H1 (cell line): ENCODE results near the gene DSTN. TPM values are rescaled to one million over a fixed set of nuclear protein-coding genes. Genes with fewer than 3 reads are reported as not detected.

Source experiments
- CTCF ChIA-PET: fragments of 300-600 bp; sonication (Branson Sonifier 250); formaldehyde crosslinking; loops from one replicate; lab custom pipeline; 2021; ENCODE audit not compliant: partially characterized antibody; lab: Charles Lee
- POLR2A ChIA-PET: fragments of 300-600 bp; sonication (Branson Sonifier 250); formaldehyde crosslinking; loops from one replicate; lab custom pipeline; 2021; ENCODE audit warnings: inconsistent platforms; ENCODE audit not compliant: partially characterized antibody; lab: Charles Lee
- DNase-seq, 2 experiments: peaks; one replicate each; pipeline versions ENCODE4 v3.0.0 to v3.0.0-alpha.2; 2010 to 2022; ENCODE audit warnings: low spot score in 2 of 2, low read depth in 1 of 2, mixed read lengths in 1 of 2
- FAIRE-seq: peaks from 2 replicates; lab custom pipeline; 2011; peaks lifted over from hg19 to GRCh38; lab: Jason Lieb, UNC
- H2AFZ ChIP-seq: 2 replicates; pipeline ENCODE4 v1.8.1; 2012; ENCODE audit warnings: low read length, inconsistent platforms
- H2AK5ac ChIP-seq: 2 replicates; pipeline ENCODE4 v1.6.1; 2013; ENCODE audit warnings: low read depth, low read length
- H2BK120ac ChIP-seq: replicated peaks from 2 replicates; pipeline ENCODE3; 2013; ENCODE audit warnings: low read depth, low read length, inconsistent platforms
- H2BK12ac ChIP-seq: 2 replicates; pipeline ENCODE4 v1.6.1; 2013; ENCODE audit warnings: low read depth, low read length
- H2BK15ac ChIP-seq: 2 replicates; pipeline ENCODE4 v1.6.1; 2013; ENCODE audit warnings: low read length
- H2BK20ac ChIP-seq: 2 replicates; pipeline ENCODE4 v1.6.1; 2013; ENCODE audit warnings: low read length
- H2BK5ac ChIP-seq: 2 replicates; pipeline ENCODE4 v1.6.1; 2013; ENCODE audit warnings: low read depth, low read length
- H3K14ac ChIP-seq: 2 replicates; pipeline ENCODE4 v1.6.1; 2013; ENCODE audit warnings: inconsistent platforms; ENCODE audit not compliant: insufficient read length
- H3K18ac ChIP-seq: 2 replicates; pipeline ENCODE4 v1.6.1; 2013; ENCODE audit warnings: low read length; ENCODE audit errors: extremely low read depth
- H3K23ac ChIP-seq: 2 replicates; pipeline ENCODE4 v1.6.1; 2013; ENCODE audit warnings: inconsistent platforms; ENCODE audit not compliant: insufficient read length
- H3K23me2 ChIP-seq: 2 replicates; pipeline ENCODE4 v1.6.1; 2013; ENCODE audit warnings: low read depth, low read length
- H3K27ac ChIP-seq: 2 replicates; pipeline ENCODE4 v1.6.1; 2011; ENCODE audit warnings: low read depth, low read length, inconsistent platforms
- H3K27me3 ChIP-seq, 4 experiments: replicated peaks in 1 of 4; 1 replicate in 1 of 4; 2 replicates in 3 of 4; pipeline versions ENCODE4 v1.6.1 to v1.8.1; 2011 to 2013; ENCODE audit warnings: low read length in 3 of 4, mild to moderate bottlenecking in 3 of 4, inconsistent platforms in 2 of 4, mixed read lengths in 2 of 4, moderate library complexity in 1 of 4; ENCODE audit not compliant: control insufficient read depth in 3 of 4, insufficient read depth in 3 of 4; ENCODE audit errors: extremely low read depth in 1 of 4
- H3K36me3 ChIP-seq, 4 experiments: 2 replicates each; pipeline versions ENCODE4 v1.6.1 to v1.8.1; 2011 to 2013; ENCODE audit warnings: mild to moderate bottlenecking in 4 of 4, low read length in 3 of 4, moderate library complexity in 2 of 4, control low read depth in 1 of 4, inconsistent platforms in 1 of 4; ENCODE audit not compliant: insufficient read depth in 4 of 4, control insufficient read depth in 2 of 4
- H3K4ac ChIP-seq: replicated peaks from 2 replicates; pipeline ENCODE3; 2013; ENCODE audit warnings: low read length, low read depth, mixed read lengths, inconsistent platforms; ENCODE audit not compliant: insufficient read length
- H3K4me1 ChIP-seq, 4 experiments: replicated peaks in 1 of 4; 1 replicate in 1 of 4; 2 replicates in 3 of 4; pipeline versions ENCODE4 v1.6.1 to v1.8.1; 2011 to 2013; ENCODE audit warnings: low read length in 3 of 4, inconsistent platforms in 2 of 4, mixed read lengths in 1 of 4; ENCODE audit not compliant: insufficient read depth in 4 of 4, control insufficient read depth in 3 of 4
- H3K4me2 ChIP-seq, 2 experiments: 2 replicates each; pipeline versions ENCODE4 v1.6.1 to v1.8.1; 2011 to 2013; ENCODE audit warnings: low read depth in 2 of 2, low read length in 2 of 2, control low read depth in 1 of 2, inconsistent platforms in 1 of 2, mild to moderate bottlenecking in 1 of 2; ENCODE audit not compliant: insufficient read depth in 1 of 2
- H3K4me3 ChIP-seq, 4 experiments: fragments of 200-600, 300-600 bp in 1 of 4; sonication (generic), shearing (Covaris generic), sonication (Bioruptor Twin) in 1 of 4; 2 replicates each; pipeline versions ENCODE4 v1.5.1 to v1.8.1; 2011 to 2016; ENCODE audit warnings: low read length in 4 of 4, low read depth in 3 of 4, control low read depth in 2 of 4, inconsistent platforms in 2 of 4, mild to moderate bottlenecking in 2 of 4, mixed read lengths in 1 of 4, moderate library complexity in 1 of 4; ENCODE audit not compliant: insufficient read depth in 2 of 4; ENCODE audit errors: extremely low read depth in 1 of 4
- H3K56ac ChIP-seq: replicated peaks from 2 replicates; pipeline ENCODE3; 2013; ENCODE audit warnings: low read depth, mild to moderate bottlenecking, mixed read lengths, low read length, inconsistent platforms; ENCODE audit not compliant: insufficient read length
- H3K79me1 ChIP-seq: 2 replicates; pipeline ENCODE4 v1.6.1; 2013; ENCODE audit warnings: low read depth, low read length, control low read depth
- H3K79me2 ChIP-seq, 2 experiments: 2 replicates each; pipeline versions ENCODE4 v1.6.1 to v1.8.1; 2012 to 2013; ENCODE audit warnings: low read length in 2 of 2, mild to moderate bottlenecking in 2 of 2, inconsistent platforms in 1 of 2; ENCODE audit not compliant: insufficient read depth in 2 of 2, control insufficient read depth in 1 of 2
- H3K9ac ChIP-seq, 4 experiments: replicated peaks in 1 of 4; 1 replicate in 1 of 4; 2 replicates in 3 of 4; pipeline versions ENCODE4 v1.6.1 to v1.8.1; 2011 to 2013; ENCODE audit warnings: low read depth in 3 of 4, low read length in 3 of 4, control low read depth in 2 of 4, mild to moderate bottlenecking in 2 of 4, moderate library complexity in 2 of 4, inconsistent platforms in 1 of 4; ENCODE audit errors: extremely low read depth in 1 of 4
- H3K9me3 ChIP-seq, 2 experiments: 2 replicates each; pipeline versions ENCODE4 v1.6.1 to v1.8.1; 2012 to 2013; ENCODE audit warnings: mild to moderate bottlenecking in 2 of 2, moderate library complexity in 2 of 2, control low read depth in 1 of 2, inconsistent platforms in 1 of 2, low read depth in 1 of 2, low read length in 1 of 2, mixed read lengths in 1 of 2; ENCODE audit not compliant: insufficient read depth in 2 of 2
- H4K20me1 ChIP-seq, 2 experiments: replicated peaks in 1 of 2; 2 replicates each; pipeline versions ENCODE3 to v1.8.1; 2011 to 2013; ENCODE audit warnings: inconsistent platforms in 2 of 2, low read length in 2 of 2, mild to moderate bottlenecking in 1 of 2; ENCODE audit not compliant: insufficient read depth in 2 of 2, control insufficient read depth in 1 of 2
- H4K5ac ChIP-seq: 2 replicates; pipeline ENCODE4 v1.6.1; 2013; ENCODE audit warnings: low read length, low read depth, mixed read lengths, inconsistent platforms; ENCODE audit not compliant: insufficient read length
- H4K8ac ChIP-seq: 2 replicates; pipeline ENCODE4 v1.8.0; 2013; ENCODE audit warnings: mild to moderate bottlenecking, moderate library complexity, low read length, inconsistent platforms; ENCODE audit not compliant: insufficient read depth; ENCODE audit errors: extremely low read depth
- H4K91ac ChIP-seq: replicated peaks from 2 replicates; pipeline ENCODE3; 2013; ENCODE audit warnings: low read length, mixed read lengths, inconsistent platforms; ENCODE audit not compliant: insufficient read length
- CREB1 ChIP-seq: IDR thresholded peaks from 2 replicates; pipeline ENCODE4 v1.6.1; 2012; ENCODE audit warnings: inconsistent platforms
- EP300 ChIP-seq, 2 experiments: IDR thresholded peaks; 1 replicate in 1 of 2; 2 replicates in 1 of 2; pipeline ENCODE4 v1.6.1; 2011 to 2012; ENCODE audit warnings: low read depth in 2 of 2, low read length in 2 of 2, mild to moderate bottlenecking in 2 of 2, borderline replicate concordance in 1 of 2, inconsistent platforms in 1 of 2, moderate library complexity in 1 of 2
- HDAC2 ChIP-seq, 2 experiments: fragments of 300-600 bp in 1 of 2; sonication (generic) in 1 of 2; IDR thresholded peaks; 2 replicates each; pipeline ENCODE4 v1.6.1; 2011 to 2012; ENCODE audit warnings: low read depth in 2 of 2, low read length in 2 of 2, mild to moderate bottlenecking in 2 of 2, moderate library complexity in 2 of 2, borderline replicate concordance in 1 of 2, inconsistent platforms in 1 of 2
- JUND ChIP-seq: IDR thresholded peaks from 2 replicates; pipeline ENCODE4 v1.6.1; 2011; ENCODE audit warnings: mild to moderate bottlenecking, improper control_type of control experiment, low read length
- RFX5 ChIP-seq: IDR thresholded peaks from 2 replicates; pipeline ENCODE4 v1.6.1; 2011; ENCODE audit warnings: low read depth, low read length, improper control_type of control experiment, borderline replicate concordance
- SIN3A ChIP-seq, 2 experiments: IDR thresholded peaks in 1 of 2; conservative IDR thresholded peaks in 1 of 2; 2 replicates each; pipeline ENCODE4 v1.6.1; 2011 to 2012; ENCODE audit warnings: low read length in 2 of 2, improper control_type of control experiment in 1 of 2, low read depth in 1 of 2, mild to moderate bottlenecking in 1 of 2
- SP1 ChIP-seq: IDR thresholded peaks from 2 replicates; pipeline ENCODE4 v1.6.1; 2011; ENCODE audit warnings: low read depth, low read length
- TBP ChIP-seq: IDR thresholded peaks from 2 replicates; pipeline ENCODE4 v1.6.1; 2011; ENCODE audit warnings: low read depth, low read length, improper control_type of control experiment
- TEAD4 ChIP-seq: IDR thresholded peaks from 2 replicates; pipeline ENCODE4 v1.6.1; 2012; ENCODE audit warnings: low read depth, low read length, inconsistent platforms, mixed read lengths
- WGBS, 2 experiments: shearing (Covaris generic) in 1 of 2; methylation state at CpG; one replicate each; pipeline versions ENCODE4 v1.1.6 to v1.1.7; 2013 to 2015; ENCODE audit warnings: low lambda C conversion rate in 2 of 2, mixed read lengths in 2 of 2, inconsistent platforms in 1 of 2, low coverage in 1 of 2, missing lambda C conversion rate in 1 of 2; ENCODE audit not compliant: insufficient replicate concordance in 2 of 2, insufficient coverage in 1 of 2, insufficient read length in 1 of 2; ENCODE audit errors: extremely low coverage in 1 of 2, missing lambda C conversion rate in 1 of 2; 5-methylcytosine and 5-hydroxymethylcytosine counted together
- polyA plus RNA-seq, 7 experiments: library from polyadenylated mRNA; depleted of rRNA in 3 of 7; stranded (reverse) in 5 of 7; unstranded in 2 of 7; fragments of >200 nt in 5 of 7; fragments of 200-250 nt in 2 of 7; gene quantifications; 1 replicate in 5 of 7; 2 replicates in 1 of 7; 4 replicates in 1 of 7; pipeline versions ENCODE4 v1.2.1 to v1.2.3, GENCODE V29; 2011 to 2013; ENCODE audit warnings: missing spikeins in 2 of 7, mixed read lengths in 2 of 7
- total RNA-seq: library from RNA; stranded (reverse); fragmentation: NEBNext Ultra II Directional; extraction: Animal tissue kit (Norgen Biotek cat#: 25700); gene quantifications from 2 replicates; pipeline ENCODE4 v1.2.1, GENCODE V29; 2021
- TF ChIP-seq, protein P1 (sequence below): IDR thresholded peaks from 2 replicates; pipeline ENCODE4 v1.6.1; 2011; ENCODE audit warnings: low read depth, mild to moderate bottlenecking, low read length; ENCODE audit not compliant: insufficient read depth
- TF ChIP-seq, protein P2 (sequence below): IDR thresholded peaks from 2 replicates; pipeline ENCODE4 v1.6.1; 2012; ENCODE audit warnings: inconsistent platforms

The DSTN gene
- total and polyA plus RNA-seq, 2 of the 8 experiments (the other 6 are each of a cell fraction or from before 2014, with no cell fraction given): 43.3 to 208 TPM

DNA sequence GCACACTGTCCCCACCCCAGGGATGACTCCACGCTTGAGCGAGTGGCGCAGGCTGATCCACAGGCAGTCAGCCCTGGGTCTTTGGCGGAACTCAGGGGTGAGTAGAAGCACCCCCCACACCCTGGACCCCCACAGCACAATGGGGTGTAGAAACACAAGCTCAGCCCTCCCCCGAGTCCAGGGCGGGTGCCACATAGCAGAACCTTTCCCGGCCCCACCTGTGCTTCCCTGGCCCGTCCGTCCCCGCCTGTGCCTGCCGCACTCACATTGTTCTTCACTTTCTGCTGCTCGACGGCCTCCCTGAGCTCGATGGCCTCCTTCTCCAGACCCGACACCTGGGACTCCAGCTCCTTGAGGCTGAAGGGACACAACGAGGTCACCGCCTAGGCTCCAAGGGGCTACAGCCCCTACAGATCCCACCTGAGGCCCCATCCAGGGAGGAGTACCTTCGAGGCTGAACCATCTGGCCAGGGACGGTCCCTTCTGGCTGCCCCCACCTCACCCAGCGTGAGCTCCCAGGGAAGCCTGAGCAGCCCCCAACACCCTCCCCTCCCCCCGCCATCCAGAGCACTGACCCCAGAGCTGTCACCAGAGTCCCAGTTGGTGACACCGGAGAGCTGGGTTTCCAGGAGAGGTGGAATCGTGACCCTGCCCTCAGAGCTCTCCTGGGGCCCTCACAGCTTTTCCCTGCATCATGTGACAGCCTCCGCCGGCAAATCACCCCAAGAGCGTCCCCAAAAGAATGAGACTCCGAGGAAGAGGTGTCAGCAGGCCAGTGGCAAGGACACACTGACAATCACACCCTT is 55.6 kb downstream of the DSTN start:
- H3K14ac ChIP-seq: no peak overlapping the region
- H2BK120ac ChIP-seq: no peak overlapping the region
- H3K18ac ChIP-seq: no peak overlapping the region
- no peak overlapping the region for H3K4me3 ChIP-seq
- H4K20me1 ChIP-seq: peaks cover 0 to 8% of the 10 kb centered on the region in 2 experiments
- no peak overlapping the region for H2BK12ac ChIP-seq
- no peak overlapping the region for H4K8ac ChIP-seq
- no peaks in the 10 kb centered on the region for H3K23me2 ChIP-seq
- H4K91ac ChIP-seq: no peak overlapping the region
- no peak overlapping the region for H2BK20ac ChIP-seq
- H4K5ac ChIP-seq: no peak overlapping the region
- no peak overlapping the region for H2AK5ac ChIP-seq
- no peaks in the 10 kb centered on the region for H3K4me1 ChIP-seq
- H3K36me3 ChIP-seq: peaks cover 8 to 72% (median 34%) of the 10 kb centered on the region in 4 experiments
- H3K9ac ChIP-seq: no peak overlapping the region
- H3K79me1 ChIP-seq: no peaks in the 10 kb centered on the region
- no peaks in the 10 kb centered on the region for H3K79me2 ChIP-seq
- ChIA-PET CTCF (interaction anchor here (0.6 to 2.0 kb wide), 9 partner anchors 8 to 274 kb away, joined by 3 to 6 read pairs (median 3); no protein-coding TSS in a partner anchor), POLR2A (interaction anchor here (1.1 to 1.6 kb wide), 2 partner anchors 9 to 55 kb away, joined by 3 to 6 read pairs; partner anchors contain the start of gene DSTN)
- no peak overlapping the region for H3K27ac ChIP-seq
- no peaks in the 10 kb centered on the region for H3K27me3 ChIP-seq
- H3K9me3 ChIP-seq: no peaks in the 10 kb centered on the region
- 93% methylated on average over 22 of the region's 27 CpGs; no CpG with 5 or more reads in 1 of the 2 experiments for WGBS, 2 experiments
- no peak overlapping the region for H2BK15ac ChIP-seq
- DNase-seq (no peak), FAIRE-seq (no peak)
- H2BK5ac ChIP-seq: no peak overlapping the region
- H3K23ac ChIP-seq: no peak overlapping the region
- H2AFZ ChIP-seq: no peak overlapping the region
- no peak overlapping the region for H3K56ac ChIP-seq
- H3K4me2 ChIP-seq: no peak overlapping the region
- no peak overlapping the region for H3K4ac ChIP-seq
- TF ChIP-seq, protein P1, sequence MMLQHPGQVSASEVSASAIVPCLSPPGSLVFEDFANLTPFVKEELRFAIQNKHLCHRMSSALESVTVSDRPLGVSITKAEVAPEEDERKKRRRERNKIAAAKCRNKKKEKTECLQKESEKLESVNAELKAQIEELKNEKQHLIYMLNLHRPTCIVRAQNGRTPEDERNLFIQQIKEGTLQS: no peak
- TF ChIP-seq RFX5: no peak
- no peak for TF ChIP-seq JUND
- TF ChIP-seq SIN3A (conservative IDR thresholded peaks at IDR 0.05 in 1 of 2, IDR thresholded peaks at IDR 0.05 in 1 of 2; ENCODE audit: low read depth in 1 of 2, low read length in 2 of 2): no peak
- TF ChIP-seq TBP: no peak
- no peak for TF ChIP-seq EP300 (IDR thresholded peaks at IDR 0.05; ENCODE audit: borderline replicate concordance in 1 of 2, low read depth in 2 of 2, low read length in 2 of 2)
- no peak for TF ChIP-seq HDAC2 (IDR thresholded peaks at IDR 0.05; ENCODE audit: borderline replicate concordance in 1 of 2, low read depth in 2 of 2, low read length in 2 of 2)
- TF ChIP-seq SP1: no peak
- TF ChIP-seq, protein P2, sequence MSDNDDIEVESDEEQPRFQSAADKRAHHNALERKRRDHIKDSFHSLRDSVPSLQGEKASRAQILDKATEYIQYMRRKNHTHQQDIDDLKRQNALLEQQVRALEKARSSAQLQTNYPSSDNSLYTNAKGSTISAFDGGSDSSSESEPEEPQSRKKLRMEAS: no peak
- TF ChIP-seq CREB1: no peak
- TF ChIP-seq TEAD4: no peak
